T-helper 1 cell treated with Interleukin-12 subunit alpha and Interleukin-12 subunit beta and Interleukin-4 antibody, amounts not matched to agents 30 ng/mL and 1 ng/mL, for 36 hours (primary cell): Measurements from ENCODE around the gene GSTA4. TPM values are rescaled to one million over a fixed set of nuclear protein-coding genes. Genes with fewer than 3 reads are reported as not detected.
"Not testable (repeated sequence)": the region's sequence is repeated elsewhere in the genome, so short reads cannot be mapped to it uniquely, and the experiment has no call there.

ENCODE experiments used
- intact Hi-C: fragments of 100-400 bp; cut with micrococcal nuclease; formaldehyde crosslinking; loops from one replicate; pipeline ENCODE4 v1.15.1; 2024
- total RNA-seq: library from RNA; stranded (reverse); gene quantifications from 2 replicates; pipeline ENCODE4 v1.2.3, GENCODE V29; 2022

Gene GSTA4
- total RNA-seq, 1 donor from 2014 or later: 4.8 TPM

DNA sequence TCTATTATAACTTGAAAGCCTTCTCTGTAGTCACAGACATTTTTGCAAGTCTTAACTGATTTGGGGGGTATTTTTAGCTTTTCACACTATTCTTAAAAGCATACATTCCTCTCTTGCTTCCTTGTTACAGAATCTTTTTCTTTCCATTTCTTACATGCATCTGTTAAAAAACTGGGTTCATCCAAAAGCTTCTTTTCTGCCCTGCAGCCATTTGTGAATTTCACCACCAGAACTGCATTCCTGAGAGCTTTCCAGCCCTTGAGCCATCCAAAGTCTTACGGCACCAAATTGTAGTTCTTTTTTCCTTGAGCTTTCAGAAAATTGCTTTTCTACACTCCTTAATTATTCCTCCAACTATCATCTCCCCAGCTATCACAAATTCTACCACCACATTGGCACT is 19.7 kb upstream of the GSTA4 start:
- intact Hi-C loops: no loop called here

DNA sequence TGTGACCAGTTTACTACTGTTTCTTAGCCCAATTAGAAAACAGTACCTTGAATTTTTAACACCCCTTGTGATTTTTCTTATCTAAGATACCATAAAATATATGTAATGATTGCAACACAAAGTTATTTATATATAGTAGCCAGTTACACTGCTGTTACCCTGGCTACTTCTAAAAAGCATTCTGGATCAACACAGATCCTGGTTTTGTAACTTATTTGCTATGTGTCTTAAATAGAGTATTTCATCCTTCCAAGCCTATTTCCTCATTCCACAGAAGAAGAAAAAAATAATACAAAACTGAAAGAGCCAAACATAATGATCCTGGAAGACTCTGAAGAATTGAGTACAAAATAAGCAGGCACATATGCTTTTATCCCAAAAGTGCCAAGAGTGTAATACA is 19.0 kb upstream of the GSTA4 start:
- intact Hi-C loops: no loop called here

DNA sequence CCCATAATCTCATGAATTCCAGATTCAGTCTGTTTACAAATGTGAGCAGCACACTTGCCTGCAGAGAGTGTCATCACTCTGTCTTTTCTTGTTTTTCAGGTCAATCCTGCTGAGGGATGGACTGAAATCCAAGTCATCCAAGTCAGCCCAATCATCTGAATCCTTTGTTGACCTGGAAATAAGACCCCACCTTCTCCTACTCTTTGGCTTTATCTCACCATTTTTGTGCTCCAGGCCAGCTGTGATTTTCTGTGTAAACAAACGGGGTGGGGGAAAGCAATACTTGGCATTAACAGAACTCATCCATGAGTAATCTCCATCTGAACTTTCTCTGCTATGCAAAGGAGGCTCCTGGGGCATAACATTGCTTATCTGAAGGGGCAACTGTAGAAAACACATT is 16.9 kb upstream of the GSTA4 start:
- intact Hi-C loops: no loop called here

DNA sequence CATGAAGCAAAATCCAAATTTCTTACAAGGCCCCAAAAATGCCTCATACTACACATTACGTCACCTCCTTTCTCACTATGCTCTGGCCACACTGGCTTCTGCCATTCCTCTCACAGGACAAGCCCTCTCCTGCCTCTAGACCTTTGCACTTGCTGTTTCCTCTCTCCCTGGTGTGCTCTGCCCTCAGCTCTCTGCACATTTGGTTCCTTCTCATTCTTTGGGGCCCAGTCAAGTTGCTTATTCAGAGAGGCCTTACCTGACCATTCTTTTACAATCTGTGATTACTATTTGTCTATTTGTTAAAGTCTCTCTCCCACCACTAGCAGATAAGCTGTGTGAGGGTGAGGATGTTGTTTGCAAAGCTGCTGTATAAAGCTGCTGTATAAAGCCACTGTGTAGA is 15.4 kb upstream of the GSTA4 start:
- intact Hi-C loops: no loop called here

DNA sequence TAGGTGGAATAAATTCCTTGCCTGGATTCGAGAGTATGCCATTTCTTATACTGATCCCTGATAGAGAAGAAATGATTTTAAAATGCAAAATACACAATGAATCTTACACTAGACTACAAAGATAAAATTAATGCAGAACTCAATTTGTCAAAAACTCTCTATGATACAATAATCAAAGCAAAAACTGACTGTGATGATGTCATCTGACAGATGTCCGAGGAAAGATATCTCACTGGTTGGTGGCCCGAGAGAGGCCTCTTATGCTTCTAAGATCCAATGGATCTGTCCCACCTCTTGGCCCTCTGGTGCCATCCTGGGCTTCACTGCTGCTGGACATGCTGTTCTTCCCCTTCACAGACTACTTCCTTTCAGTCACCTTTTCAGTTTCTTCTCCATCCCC is 14.4 kb upstream of the GSTA4 start:
- intact Hi-C loops: no loop called here

DNA sequence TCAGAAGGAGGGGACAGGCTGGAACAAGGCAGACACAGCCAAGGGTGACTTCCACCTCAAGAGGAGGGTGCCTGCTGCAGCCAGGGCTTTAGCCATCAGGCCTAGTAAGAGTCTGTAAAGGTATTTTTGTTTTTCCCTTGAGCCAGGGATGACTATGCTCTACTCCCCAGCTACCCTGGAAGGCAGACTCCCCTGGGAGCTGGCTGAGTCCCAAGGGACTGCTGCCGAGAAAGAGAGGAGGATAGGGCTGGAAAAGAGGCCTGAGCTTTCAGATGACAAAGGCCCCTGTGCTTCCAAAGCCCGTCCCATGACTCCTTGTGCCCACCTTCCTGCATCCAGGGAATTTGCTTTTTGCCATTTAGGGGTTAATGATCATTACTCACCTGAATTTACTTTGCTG is 14.0 kb upstream of the GSTA4 start:
- intact Hi-C loops: no loop called here

DNA sequence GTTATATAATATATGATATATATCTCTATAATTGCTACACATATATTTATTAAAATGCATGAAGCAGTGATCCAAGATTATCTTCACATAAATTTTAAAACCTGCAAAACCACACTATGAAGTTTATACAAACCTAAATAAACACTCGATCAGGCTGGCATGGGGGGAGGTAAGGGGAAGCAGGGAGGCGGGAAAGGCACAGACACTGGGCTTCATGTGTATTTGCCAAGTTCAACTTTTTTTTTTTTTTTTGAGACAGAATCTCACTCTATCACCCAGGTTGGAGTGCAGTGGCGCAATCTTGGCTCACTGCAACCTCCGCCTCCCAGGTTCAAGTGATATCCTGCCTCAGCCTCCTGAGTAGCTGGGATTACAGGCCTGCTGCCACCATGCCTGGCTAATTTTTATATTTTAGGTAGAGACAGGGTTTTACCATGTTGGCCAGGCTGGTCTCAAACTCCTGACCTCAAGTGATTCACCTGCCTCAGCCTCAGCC is 13.2 kb upstream of the GSTA4 start:
- intact Hi-C loops: not testable (repeated sequence)

DNA sequence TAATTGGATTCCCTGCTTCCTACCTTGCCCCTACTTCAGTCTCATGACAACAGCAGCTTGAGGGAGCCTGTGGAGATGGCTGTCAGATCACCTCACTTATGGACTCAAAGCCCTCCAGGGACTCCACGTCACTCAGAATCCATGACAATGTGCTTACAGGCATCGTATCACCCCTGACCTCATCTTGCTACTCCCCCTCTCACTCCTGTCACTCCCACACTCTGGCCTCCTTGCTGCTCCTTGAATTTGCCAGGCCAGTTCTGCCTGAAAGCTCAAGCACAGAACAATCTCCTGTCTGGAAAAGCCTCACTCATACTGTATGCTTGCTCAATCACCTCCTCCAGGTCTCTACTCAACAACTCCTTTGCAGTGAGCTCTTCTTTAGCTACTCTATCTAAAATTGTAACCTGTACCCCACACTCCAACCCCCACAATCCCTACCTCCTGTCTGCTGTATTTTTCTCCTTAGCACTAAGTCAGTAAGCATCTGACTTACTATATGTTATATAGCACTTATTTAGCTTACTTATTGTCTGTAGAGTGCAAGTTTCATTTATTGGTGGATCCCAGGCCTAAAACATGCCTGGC is 10.7 kb upstream of the GSTA4 start:
- intact Hi-C loops: no loop called here

DNA sequence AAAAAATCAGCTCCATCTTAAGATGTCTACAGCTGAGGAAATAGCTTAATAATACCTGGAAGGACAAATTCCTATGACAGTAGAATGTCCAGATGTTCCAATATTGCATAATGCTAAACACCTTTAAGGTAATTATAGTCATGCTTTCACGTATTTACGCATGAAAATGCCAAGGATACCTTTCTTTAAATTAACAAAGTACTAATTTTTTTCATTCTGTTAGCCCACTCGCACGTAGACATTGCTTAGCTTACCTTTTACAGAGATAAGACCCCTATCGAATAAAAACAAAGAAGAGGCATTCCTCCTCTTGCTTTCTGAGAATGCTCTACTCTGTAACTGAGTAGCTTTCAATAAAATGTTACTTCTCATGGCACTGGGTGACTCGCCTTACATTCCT is 4.4 kb upstream of the GSTA4 start:
- intact Hi-C loops: loop anchor here (5.0 to 10.0 kb wide), 5 partner anchors 173 to 793 kb away; partner anchors contain the start of gene ELOVL5

DNA sequence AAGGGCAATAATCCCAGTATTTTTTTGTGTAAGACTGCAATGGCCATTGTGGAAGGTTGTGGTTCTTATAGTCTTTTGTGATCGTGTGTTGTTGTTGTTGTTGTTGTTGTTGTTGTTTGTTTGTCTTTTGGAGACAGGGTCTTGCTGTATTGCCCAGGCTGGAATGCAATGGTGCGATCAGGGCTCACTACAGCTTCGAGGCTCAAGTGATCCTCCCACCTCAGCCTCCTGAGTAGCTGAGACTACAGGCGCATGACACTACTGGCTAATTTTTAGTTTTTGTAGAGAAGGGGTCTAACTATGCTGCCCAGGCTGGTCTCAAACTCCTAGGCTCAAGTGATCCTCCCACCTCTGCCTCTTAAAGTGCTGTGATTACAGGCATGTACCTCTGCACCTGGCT is 3.5 kb upstream of the GSTA4 start:
- intact Hi-C loops: loop anchor here (5.0 to 10.0 kb wide), 5 partner anchors 174 to 794 kb away; partner anchors contain the start of gene ELOVL5

DNA sequence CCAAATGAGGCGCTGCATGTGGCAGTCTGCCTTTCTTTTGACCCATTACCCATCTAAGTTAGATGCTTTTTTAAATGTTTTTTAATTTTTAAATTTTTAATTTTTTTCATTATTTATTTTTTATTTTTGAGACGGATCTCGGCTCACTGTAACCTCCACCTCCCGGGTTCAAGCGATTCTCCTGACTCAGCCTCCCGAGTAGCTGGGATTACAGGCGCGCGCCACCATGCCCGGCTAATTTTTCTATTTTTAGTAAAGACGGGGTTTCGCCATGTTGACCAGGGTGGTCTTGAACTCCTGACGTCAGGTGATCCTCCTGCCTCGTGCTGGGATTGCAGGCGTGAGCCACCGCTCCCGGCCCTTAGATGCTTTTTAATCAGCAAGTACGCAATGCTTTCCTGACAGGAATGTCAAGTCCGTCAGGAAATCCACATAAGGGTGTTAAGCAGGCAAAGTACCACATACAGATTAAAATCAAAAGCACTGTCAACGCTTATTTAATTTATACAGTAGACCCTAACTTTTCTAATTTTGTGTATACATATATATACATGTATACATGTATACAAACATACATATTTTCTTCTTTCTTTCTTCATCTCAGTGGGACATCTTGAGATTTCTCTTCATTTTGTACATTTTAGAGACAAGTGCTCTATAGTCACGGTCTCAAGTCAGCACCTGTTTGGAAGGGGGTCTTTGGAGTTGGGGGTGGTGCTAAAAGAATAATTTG is 995 bp upstream of the GSTA4 start:
- intact Hi-C loops: loop anchor here (1.0 to 10.0 kb wide), 19 partner anchors 12 to 796 kb away; partner anchors contain the start of genes EFHC1, ELOVL5, MCM3 and TMEM14A

DNA sequence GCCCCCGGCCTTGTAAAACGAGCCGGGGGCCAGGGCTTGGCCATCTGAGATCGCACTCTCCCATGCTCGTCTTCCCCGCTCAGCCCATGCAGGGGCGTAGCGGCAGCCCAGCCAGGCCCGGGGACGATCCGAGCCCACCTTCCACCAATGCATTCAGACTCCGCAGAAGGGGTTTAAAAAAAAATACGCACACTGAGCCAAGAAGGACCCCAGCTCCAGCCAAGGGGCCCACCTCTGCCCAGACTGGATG is 320 bp downstream of the GSTA4 start:
- intact Hi-C loops: loop anchor here (1.0 to 10.0 kb wide), 15 partner anchors 10 to 798 kb away; partner anchors contain the start of genes EFHC1, ELOVL5, MCM3 and TMEM14A

DNA sequence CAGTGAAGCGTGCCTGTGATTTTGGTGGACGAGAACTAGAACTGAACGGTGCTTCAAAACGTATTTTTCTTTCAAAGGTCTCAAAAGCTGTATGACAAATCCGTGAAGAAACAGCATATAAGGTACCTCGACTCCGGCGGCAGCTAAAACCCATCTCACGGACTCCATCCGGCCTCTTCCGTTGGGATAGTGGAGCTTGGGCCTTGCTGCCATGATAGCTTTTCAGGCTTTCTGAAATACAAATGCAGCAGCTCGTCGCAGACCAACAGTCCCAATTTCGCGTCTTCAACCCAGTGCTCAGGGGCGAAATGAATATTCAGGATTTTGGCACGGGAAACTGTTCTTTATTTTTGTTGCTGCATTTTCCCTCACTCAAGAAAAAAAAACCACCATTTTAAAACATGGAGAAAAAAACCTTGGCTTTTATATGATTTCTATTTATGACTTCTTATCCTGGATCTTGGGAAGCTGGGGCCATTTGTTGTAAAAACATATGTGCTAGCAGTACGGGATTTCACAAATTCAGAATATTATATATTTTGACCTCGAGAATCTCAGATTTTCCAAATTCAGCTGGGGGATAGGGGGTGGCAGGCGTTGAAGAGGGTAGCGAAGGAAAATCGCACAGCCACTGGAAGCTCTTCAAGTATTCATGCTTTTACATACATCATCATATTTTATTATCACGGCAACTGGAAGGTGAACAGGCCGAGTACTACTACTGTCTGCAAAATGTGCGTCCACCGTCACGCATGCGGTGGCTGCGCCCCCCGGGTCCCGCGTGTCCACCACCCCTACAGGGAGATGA is 849 bp downstream of the GSTA4 start:
- intact Hi-C loops: loop anchor here (2.0 to 10.0 kb wide), 7 partner anchors 13 to 731 kb away; partner anchors contain the start of genes EFHC1, MCM3 and TRAM2

DNA sequence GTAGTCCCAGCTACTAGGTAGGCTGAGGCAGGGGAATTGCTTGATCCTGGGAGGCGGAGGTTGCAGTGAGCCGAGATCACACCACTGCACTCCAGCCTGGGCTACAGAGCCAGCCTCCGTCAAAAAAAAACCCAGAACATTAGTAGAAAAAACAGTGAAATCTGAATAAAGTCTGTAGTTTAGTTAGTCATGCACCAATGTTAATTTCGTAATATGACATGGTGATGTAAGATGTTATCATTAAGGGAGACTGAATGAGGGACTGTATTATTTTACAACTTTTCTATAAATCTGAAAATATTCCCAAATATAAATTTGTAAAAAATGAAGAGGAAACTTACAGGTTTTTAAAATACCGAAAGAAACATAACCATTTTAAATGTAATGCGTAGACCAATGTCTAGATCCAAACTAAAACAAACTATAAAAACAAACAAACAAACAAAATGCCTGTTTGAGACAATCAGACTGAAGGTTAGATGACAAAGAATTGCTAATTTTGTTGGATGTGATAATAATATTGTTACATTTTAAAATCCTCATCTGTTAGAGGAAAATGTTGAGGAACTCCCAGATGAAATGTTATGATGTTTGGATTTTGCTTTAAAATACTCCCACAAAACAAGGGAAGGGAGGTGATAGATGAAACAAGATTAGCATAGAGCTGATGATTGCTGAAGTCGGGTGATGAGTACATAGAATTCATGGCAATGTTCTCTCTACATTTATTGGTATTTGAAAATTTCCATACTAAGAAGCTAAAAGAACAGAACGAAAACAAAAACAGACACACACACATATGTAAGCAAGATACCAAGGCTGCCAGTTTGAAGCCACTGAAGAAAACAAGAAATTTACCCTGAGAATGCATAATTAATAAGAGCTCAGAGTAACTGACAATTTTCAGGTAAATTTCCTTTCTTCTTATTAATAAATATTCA is 1.8 kb downstream of the GSTA4 start:
- intact Hi-C loops: loop anchor here (10.0 kb wide), 1 partner anchor 732 kb away; no protein-coding TSS in a partner anchor

DNA sequence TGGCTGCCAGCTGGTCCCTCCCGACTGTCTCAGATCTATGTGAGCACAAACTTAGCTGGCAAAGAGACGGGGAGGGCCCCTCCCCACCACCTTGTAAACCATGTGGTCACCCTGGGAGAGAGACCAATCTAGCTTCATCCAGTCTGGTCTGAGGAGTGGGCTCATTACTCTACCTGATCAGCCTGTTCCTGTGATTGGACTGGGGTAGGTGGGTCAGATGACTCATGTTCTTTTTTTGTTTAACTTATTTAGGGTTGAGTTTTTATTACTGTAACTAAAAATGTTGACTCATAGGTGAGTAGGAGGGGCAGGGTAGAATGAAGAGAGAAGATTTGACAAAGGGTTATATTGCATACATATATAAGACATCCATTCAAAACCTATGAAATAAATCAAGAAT is 4.7 kb downstream of the GSTA4 start:
- intact Hi-C loops: loop anchor here (10.0 kb wide), 1 partner anchor 734 kb away; no protein-coding TSS in a partner anchor

DNA sequence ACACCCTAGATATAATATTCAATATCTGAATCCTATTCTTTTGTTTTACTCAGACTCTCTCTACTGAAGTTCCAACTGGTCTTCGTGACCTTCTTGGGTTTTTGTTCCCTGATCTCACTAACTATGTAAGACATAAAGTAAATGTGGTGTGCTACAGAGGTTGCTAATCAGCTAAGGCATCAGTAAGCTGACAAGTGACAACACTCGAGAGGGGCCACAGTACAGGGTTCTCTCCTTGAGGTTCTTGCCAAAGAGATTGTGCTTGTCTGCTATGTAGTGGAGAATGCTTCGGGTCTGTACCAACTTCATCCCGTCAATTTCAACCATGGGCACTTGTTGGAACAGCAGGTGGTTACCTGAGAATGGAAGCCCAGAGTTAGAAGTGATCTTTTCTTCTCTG is 9.9 kb downstream of the GSTA4 start:
- intact Hi-C loops: no loop called here

DNA sequence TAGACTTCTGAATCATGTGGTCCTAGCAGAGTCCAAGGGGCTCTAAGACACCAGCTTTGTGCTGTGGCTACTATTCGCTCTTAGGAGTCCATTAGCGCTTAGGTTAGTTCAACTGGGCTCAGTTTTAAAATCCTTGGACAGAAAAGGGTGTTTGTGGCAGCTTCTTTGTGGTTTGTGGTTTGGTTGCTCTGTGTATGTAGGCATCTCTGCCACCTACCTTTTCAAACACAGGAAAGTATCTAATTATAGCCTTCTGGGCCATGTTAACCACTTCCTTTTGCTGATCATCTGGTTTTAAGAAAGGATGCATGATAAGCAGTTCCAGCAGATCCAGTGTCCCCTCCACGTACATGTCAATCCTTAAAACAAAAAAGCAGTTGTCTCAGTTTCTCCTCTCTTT is 10.8 kb downstream of the GSTA4 start:
- intact Hi-C loops: loop anchor here (1.0 to 5.0 kb wide), 5 partner anchors 11 to 663 kb away; partner anchors contain the start of genes EFHC1, GSTA4 and TMEM14A

DNA sequence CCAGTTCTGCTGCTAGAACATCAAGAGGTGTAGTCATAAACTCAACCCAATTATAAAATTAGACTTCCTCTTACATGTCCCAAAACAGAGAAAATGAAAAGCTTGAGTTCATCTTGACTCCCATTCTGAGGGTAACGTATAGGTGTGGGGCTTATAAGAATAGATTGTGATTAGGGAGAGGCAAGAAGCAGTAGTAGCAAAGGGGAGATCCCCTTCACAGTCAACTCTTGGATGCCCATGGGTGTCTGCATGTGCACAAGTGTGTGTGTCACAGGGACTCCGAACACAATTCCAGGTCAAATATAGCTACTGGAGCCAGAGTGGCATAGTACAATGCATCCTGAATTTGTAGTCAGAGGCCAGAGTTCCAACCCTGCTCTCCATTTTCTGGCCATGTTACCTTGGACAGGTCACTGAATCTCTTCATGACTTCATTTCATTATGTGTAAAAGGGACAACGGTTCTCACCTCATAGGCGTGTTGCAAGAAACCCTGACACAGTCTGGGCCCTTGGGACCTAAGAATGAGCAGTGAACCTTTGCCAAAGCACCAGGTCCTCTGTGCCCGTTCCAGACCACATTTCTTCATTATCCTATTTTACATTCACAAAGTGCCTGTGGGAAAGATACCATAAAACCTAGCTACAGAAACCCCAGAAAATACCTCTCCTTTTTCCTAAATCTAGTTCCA is 11.8 kb downstream of the GSTA4 start:
- intact Hi-C loops: loop anchor here (5.0 kb wide), 4 partner anchors 101 to 664 kb away; partner anchors contain the start of genes EFHC1 and TMEM14A

DNA sequence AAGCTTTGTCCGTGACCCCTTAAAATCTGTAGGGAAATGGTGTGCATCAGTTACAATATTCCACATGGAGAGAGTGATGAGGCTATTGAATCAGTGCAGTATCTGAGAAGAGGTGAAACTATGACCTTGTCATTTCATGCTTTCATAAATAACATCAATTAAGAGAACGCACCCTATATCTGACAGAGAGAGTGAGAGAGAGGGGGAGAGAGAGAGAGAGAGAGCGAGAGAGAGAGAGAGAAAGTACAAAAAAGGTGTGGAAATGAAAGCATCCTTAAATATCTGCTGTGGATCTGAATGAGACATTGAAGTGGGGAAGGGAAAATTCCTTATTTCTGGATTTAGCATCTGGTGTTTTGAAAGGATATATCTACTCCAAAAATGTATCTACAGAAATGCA is 12.4 kb downstream of the GSTA4 start:
- intact Hi-C loops: loop anchor here (5.0 kb wide), 4 partner anchors 100 to 665 kb away; partner anchors contain the start of genes EFHC1 and TMEM14A
